GM10847 (cell line): ENCODE results near the gene DACT2.

ENCODE experiments used
- POLR2A ChIP-seq: IDR thresholded peaks from 2 replicates; pipeline ENCODE4 v1.6.1; 2011; ENCODE audit not compliant: insufficient read length; ENCODE audit errors: extremely low read depth

DACT2 gene

DNA sequence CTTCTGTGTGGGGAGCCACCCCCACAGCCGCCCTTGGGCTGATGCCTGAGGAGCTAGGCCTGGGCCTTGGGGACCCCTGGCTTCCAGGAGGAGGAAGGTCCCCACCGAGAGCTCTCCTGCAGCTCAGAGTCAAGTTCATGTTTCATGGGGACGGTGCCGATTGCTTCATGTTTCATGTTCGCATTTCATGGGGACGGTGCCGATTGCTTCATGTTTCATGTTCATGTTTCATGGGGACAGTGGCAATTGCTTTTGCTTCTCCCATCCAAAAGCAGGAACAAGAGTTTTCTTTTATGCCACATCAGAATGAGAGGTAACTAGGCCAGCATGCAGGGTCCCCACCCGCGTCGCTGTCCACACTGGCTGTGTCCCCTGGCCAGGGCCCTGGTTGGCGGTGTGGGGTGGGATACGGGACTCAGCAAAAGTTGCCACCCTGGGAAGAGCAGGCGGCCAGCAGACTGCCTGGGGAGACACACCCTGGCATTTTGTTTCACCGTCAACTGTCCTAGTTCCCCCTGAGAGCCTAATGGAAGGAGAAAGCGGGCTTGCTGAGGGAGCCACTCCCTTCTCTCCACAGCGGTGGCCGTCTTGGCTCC, 46.0 kb downstream of the DACT2 start:
- no peak for TF ChIP-seq POLR2A

DNA sequence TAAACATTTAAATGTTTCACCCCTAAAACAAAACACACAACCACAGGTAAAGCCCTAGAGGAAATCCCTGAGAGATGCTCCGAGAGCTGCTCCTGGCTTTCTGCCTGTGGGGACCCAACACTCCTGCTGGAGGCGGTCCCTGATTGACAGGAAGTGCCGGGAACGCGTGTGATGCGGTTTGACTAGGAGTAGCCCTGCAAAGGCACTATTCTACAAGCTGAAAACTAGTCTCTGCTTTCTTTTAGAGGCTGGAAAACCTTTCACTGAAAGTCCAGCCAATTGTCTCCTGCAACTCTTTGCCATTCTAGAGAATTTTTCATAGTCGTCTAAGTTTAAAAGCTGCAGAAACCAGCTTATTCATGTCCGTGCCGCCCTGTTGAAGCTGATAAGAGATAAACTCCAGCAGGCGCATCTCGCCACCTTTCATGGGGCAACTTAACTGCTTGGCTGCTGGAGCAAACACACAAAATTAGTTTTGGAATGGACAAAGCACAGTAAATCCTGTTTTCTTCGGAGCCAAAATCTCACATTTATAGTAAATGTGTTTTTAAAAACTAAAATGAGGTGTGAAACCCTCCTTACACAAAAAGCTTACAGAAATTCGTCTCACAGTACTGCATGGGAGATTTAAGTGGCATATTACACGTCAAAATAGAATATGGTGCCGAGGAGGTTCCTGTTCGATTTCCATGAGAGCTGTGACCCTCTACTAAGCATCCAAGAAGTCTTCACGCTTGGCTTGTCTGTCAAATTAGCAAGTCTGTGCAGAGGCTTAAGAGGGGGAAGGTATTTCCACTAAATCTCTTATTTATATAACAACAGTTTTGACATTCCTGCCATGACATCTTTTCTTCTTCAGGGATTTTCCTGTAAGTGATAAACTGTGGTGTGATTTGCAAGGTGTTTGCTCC, 46.9 kb downstream of the DACT2 start:
- TF ChIP-seq POLR2A = no peak

DNA sequence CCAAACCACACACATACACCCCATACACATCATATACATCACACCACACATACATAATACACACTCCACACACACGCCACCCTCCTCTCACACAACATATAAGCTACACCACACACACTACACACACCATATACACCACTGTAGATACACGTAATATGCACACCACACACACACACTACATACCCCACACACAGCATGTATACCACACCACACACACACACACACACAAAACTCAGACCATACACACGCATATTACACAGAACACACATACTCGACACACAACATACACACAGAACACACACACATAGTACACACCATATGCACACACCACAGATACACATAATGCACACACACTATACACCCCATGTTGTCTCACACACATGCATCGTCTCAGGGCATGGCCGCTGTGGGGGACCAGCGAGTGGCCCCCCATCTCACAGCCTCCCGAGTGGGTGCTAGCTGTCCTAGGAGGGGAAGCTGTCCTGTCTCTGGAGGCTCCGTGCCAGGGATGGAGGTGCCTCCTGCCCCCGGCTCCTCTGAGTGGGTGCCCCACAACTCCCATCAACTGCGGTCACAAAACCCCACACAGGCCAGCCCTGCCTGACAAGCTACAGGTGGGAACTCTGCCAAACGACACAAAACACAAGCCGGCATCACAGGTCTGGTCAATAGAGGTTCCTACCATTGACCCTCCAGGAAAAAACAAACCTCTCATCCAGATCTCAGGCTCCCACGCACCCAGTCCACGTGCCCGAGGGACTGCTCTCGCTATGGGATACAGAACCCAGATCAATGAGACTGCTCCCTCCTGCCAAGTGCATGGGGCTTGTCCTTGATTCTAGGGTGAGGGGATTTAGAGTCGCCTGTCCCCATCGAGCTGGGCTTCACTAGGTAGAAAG, 49.1 kb downstream of the DACT2 start:
- TF ChIP-seq POLR2A = no peak

DNA sequence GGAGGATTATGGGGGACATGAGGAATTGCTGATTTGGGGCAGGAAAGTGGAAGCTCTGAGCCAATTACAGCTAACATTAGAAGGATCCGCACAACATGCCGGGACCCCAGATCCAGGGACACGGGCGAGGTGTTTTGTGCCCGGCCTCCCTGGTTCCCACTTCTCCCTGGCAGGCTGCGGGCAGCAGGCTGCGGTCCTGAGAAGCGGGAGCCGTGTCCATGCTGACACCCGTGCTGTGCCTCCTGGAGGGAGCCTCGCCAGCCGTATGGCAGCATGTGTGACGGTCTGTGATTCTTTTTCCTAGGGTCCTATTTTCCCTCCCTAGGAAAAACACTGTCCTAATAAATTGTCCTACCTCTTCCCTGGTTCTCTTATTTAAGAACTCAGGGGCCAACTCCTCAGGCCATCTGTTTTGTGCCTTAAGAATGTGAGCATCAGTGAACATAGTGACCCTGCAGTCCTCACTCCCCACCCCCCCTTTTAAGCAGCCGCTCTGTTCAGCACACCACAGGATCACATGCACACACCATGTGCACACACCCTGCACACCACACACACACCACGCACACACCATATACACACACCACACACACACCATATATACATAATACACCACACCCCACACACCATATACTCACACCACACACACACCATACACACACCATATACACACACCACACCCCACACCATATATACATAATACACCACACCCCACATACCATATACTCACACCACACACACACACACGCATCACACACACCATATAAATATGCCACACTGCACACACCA, 49.9 kb downstream of the DACT2 start:
- TF ChIP-seq POLR2A = no peak

DNA sequence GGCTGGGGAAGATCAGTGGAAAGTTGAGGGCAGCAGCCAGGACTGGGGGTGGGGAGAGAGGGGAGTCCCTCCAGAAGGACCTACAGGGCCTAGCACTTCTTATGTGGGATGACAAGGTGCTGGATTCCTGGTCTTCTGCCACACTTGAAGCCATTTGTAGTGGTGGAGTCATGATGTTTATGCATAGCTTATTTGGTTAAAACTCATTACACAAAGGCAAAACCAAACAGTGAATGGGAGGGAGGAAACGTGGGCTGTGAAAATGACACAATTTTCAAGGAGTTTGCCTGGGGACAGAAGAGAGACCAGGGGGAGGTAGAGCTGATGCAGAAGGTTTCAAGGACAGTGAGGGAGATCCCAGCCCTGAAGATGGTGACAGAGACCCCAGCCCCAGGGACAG, 50.8 kb downstream of the DACT2 start:
- no peak for TF ChIP-seq POLR2A

DNA sequence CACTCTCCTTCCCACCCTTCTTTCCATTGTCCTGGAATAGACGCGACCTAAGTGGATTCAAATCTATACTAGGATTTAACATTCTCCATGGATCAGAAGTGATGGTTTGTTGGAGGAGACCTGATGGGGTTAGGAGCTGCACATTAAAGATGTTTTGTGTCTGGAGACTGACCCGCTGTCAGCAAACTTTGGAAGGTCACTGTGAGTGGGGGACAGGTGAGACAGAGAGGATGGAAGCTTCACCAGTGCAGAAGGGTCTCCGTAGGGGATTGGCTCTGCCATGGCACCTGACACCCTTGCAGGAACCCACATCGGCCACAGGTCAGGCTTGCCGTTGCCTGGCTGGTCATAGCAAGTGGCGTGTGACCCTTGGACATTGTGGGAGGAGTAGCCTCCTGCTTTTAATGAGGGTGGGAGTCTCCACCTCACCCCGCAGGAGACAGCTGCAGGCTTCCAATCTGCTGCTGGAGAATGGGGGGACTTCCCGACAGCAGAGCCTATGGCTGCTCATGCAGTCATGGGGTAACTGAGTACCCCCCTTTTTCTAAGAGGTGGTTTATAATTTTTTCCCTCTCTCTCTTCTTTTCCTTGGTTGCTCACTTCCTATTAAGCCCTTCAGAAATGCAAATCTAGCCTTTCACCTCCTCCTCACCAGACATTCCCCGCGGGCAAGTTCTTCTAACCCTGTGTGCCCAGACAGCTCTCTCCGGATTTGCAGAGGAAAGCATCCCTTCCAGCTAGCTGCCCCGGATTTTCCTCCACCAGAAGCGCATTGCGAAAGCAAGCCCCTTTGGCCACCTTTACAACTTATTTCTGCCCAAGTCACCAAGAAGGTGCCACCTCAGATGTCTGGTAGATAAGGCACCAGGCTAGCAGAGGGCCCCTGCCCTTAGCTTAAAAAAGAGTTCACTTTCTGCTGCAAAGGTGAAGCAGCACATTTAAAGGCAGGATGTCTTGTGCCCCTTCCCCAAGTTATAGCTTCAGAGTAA, 53.5 kb downstream of the DACT2 start:
- TF ChIP-seq POLR2A = no peak

DNA sequence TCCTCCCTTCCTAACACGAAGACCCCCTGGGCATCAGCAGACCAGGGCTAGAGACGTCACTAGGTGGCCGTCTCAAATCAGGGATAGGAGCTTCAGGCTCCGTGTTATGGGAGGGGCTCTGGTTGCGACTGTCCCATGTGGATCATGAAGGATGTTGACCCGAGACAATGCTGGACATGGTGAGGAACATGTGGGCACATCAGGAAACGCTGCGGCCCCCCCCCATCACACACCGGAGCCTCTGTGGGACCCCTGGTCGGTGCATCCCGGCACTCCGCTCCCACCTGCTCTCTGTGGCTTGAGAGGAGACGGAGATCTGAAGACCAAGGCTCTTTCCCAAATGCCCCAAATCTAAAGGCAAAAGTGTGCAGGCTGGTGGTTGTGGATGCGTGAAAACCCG, 54.2 kb downstream of the DACT2 start:
- no peak for TF ChIP-seq POLR2A

DNA sequence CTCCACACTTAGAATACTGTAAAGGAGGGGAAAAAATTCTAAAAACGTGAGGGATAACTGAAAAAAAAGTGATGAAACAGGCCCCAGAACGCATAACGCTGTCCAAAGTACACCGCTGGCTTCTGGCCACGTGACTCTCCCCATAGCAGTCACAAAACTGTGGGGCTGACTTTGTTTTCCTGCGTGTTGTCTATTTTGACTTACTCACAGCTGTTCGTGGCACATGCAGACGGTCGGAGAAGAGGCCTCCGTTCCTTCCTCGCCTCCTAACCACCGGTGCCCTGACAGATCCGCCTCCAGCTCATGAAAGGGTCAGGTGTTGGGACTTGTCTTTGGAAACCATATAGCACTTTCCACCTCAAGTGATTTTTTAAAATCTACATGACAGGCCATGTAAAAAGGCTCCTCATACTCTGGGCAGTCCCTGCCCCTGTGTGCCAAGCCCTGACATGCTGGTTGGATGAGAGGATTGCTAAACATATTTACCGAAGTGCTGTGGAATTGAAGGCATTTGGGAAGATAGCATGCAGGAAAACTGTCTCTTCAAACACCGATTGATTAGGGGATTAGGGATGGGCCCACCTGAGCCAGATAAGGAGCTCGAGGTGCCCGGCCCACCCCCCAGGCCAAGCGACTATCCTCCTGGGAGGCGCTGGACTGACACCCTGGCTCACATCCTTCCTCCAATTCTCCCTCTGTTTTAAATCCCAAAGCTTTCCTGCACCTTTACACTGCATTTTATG, 54.8 kb downstream of the DACT2 start:
- TF ChIP-seq POLR2A = no peak

DNA sequence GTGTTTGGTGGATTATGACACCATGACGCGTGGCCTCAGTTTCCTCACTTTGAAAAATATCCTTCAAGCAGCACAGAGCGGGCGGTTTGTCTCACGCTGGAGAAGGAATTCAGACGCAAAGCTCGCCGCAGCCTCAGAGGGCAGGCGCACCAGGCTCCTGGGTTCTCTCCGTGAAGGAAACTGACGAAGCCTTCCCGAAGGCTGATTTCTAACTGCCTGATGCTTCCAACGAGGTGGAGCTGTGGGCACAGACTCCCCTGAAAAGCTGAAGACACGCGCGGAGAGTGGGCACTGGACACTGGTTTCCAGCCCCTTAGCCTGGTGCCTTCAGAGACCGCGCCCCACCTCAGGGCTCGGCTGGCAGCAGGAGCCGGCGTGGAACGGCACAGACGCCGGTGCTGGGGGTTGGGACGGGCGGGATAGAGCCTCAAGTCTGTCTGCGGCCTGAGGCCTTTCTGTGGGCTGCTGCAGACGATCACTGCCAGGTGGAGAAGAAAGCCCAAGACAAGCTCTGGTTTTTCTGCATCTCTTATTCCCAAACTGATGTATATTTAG, 56.1 kb downstream of the DACT2 start:
- no peak for TF ChIP-seq POLR2A

DNA sequence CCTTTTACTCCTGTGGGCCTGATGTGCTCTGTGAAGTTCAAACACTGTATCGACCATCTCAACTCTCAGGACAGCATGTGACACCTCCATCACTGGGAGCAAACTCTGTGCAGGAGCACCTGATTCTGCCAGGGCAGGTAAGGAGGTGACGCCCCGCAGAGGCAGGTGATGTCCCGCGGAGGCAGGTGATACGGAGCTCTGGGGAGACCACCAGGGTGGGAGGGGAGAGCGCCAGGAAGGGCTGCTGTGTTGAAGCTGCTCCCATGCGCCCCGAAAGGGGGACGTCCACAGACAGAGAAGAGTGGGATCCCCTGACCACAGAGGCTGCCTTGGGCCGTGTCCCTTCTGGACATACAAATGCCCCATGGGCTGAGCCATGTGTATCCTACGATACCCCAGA, 58.3 kb downstream of the DACT2 start:
- TF ChIP-seq POLR2A = no peak

DNA sequence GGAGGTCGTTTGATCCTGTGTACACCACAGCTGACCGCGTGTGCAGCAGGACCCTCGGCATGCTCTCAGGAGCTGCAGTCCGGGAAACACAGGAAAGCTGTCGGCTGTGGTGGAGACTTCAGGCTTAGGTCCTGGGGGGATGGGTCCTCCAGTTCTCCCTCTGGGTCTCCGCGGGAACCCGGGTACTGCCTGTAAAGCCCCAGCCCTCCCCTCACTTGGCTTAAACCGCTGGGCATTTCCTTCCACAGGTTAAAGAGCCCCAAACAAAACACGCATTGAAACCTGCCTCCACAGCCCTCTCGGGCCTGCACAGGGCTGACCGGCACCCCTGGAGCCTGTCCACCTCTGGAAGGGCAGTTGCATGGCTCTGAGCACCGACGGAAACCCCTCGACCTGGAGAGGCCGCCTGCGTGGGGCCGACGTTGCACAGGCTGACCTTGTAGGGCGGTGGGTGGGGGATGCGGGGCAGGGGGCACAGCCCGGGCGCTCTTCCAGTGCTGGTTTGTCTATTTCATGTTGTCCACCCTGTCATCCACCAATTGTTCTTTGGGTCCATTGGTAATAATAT, 59.1 kb downstream of the DACT2 start:
- no peak for TF ChIP-seq POLR2A

DNA sequence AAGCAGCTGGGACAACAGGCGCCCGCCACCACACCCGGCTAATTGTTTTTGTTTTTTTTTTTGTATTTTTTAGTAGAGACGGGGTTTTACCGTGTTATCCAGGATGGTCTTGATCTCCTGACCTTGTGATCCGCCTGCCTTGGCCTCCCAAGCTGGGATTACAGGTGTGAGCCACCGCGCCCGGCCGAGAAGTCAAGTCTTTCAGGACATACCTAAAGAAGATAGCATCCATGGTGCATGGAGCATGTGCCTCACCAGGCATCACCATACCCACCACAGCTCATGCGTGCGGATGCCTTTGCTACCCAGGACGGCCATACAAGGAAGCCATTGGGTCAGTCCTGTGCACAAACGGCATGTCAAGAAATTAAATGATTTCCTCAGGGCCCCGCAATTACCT, 60.8 kb downstream of the DACT2 start:
- no peak for TF ChIP-seq POLR2A

DNA sequence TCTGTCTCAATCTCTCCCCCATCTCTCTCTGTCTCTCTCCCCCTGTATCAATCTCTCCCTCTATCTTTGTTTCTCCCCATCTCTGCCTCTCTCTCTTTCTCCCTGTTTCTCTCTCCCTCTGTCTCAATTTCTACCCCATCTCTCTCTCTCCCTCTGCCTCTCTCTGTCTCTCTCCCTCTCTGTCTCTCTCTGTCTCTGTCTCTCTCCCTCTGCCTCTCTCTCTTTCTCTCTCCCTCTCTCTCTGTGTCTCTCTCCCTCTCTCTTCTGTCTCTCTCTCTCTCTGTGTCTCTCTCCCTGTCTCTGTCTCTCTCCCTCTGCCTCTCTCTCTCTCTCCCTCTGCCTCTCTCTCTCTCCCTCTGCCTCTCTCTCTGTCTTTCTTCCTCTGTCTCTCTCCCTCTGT, 62.6 kb downstream of the DACT2 start:
- TF ChIP-seq POLR2A = no peak
